GM23248 (cell line): ENCODE measurements around the gene NPHP4. TPM values are rescaled to one million over a fixed set of nuclear protein-coding genes. Genes with fewer than 3 reads are reported as not detected.

Experiments used
- DNase-seq: peaks from one replicate; pipeline ENCODE4 v3.0.0-alpha.2; 2015
- H2AFZ ChIP-seq: fragments of 200-600 bp; sonication (generic); 2 replicates; pipeline ENCODE4 v1.6.1; 2016; ENCODE audit warnings: antibody characterized with exemption
- H3F3A ChIP-seq: fragments of 200-600 bp; sonication (generic); 2 replicates; pipeline ENCODE4 v1.6.1; 2016; ENCODE audit warnings: mild to moderate bottlenecking, antibody characterized with exemption, mixed run types; ENCODE audit not compliant: insufficient read depth
- H3K27ac ChIP-seq: fragments of 200-600 bp; sonication (generic); 2 replicates; pipeline ENCODE4 v1.5.1; 2016; ENCODE audit warnings: mild to moderate bottlenecking
- H3K27me3 ChIP-seq: fragments of 200-600 bp; sonication (generic); replicated peaks from 2 replicates; pipeline ENCODE4 v1.6.1; 2016; ENCODE audit warnings: mild to moderate bottlenecking; ENCODE audit not compliant: insufficient read depth
- H3K36me3 ChIP-seq: fragments of 200-600 bp; sonication (generic); 2 replicates; pipeline ENCODE4 v1.6.1; 2016; ENCODE audit warnings: low read depth, mild to moderate bottlenecking
- H3K4me1 ChIP-seq: fragments of 200-600 bp; sonication (generic); 2 replicates; pipeline ENCODE4 v1.6.1; 2016; ENCODE audit warnings: mild to moderate bottlenecking; ENCODE audit not compliant: insufficient read depth
- H3K4me2 ChIP-seq: fragments of 200-600 bp; sonication (generic); one replicate; pipeline ENCODE4 v1.6.1; 2016; ENCODE audit warnings: mild to moderate bottlenecking; ENCODE audit not compliant: unreplicated experiment
- H3K4me3 ChIP-seq: fragments of 200-600 bp; sonication (generic); 2 replicates; pipeline ENCODE4 v1.5.1; 2016; ENCODE audit warnings: mild to moderate bottlenecking
- H3K79me2 ChIP-seq: fragments of 200-600 bp; sonication (generic); 2 replicates; pipeline ENCODE4 v1.6.1; 2016; ENCODE audit warnings: mild to moderate bottlenecking; ENCODE audit not compliant: insufficient read depth
- H3K9ac ChIP-seq: fragments of 200-600 bp; sonication (generic); 2 replicates; pipeline ENCODE4 v1.6.1; 2016; ENCODE audit warnings: mild to moderate bottlenecking
- H3K9me2 ChIP-seq: fragments of 200-600 bp; sonication (generic); 2 replicates; pipeline ENCODE4 v1.6.1; 2016; ENCODE audit warnings: mixed run types, mild to moderate bottlenecking, moderate library complexity; ENCODE audit not compliant: insufficient read depth
- H3K9me3 ChIP-seq: fragments of 200-600 bp; sonication (generic); one replicate; pipeline ENCODE4 v1.6.1; 2017; ENCODE audit warnings: low read depth
- H4K20me1 ChIP-seq: fragments of 200-600 bp; sonication (generic); 2 replicates; pipeline ENCODE4 v1.6.0; 2016; ENCODE audit not compliant: insufficient read depth
- EZH2 ChIP-seq: fragments of 200-600 bp; sonication (generic); IDR thresholded peaks from 2 replicates; pipeline ENCODE4 v1.6.1; 2018; ENCODE audit warnings: antibody characterized with exemption, mild to moderate bottlenecking; ENCODE audit not compliant: insufficient read depth, poor library complexity, severe bottlenecking
- EZH2phosphoT487 ChIP-seq: fragments of 200-600 bp; sonication (generic); IDR thresholded peaks from 2 replicates; pipeline ENCODE4 v1.6.1; 2018; ENCODE audit warnings: antibody characterized with exemption, moderate library complexity, mild to moderate bottlenecking, low read depth; ENCODE audit not compliant: insufficient read depth
- WGBS, 2 experiments: methylation state at CpG; one replicate each; pipeline ENCODE4 v1.1.6; 2015 to 2017; ENCODE audit warnings: low lambda C conversion rate in 2 of 2, low coverage in 1 of 2; ENCODE audit errors: missing lambda C conversion rate in 2 of 2; 5-methylcytosine and 5-hydroxymethylcytosine counted together
- in situ Hi-C: fragments of 300-500 bp; cut with MboI; formaldehyde crosslinking; loops from 2 replicates; pipeline ENCODE4 v1.15.0; 2020
- polyA plus RNA-seq: library from polyadenylated mRNA; unstranded; fragments of >200 nt; fragmentation: Nextera tagmentation; extraction: Ambion mirVana; gene quantifications from 2 replicates; pipeline ENCODE4 v1.2.1, GENCODE V29; 2016
- total RNA-seq: library from RNA; depleted of rRNA; stranded (reverse); fragments of >200 nt; shearing (Covaris generic); gene quantifications from 2 replicates; pipeline ENCODE4 v1.2.3, GENCODE V29; 2014

NPHP4 gene
- total and polyA plus RNA-seq, 2 experiments from 2014 or later = 4.0 to 4.2 TPM

- in situ Hi-C loops = no loop called here
- DNase-seq = no peak
- no peaks in the 10 kb centered on the region for H3K9me2 ChIP-seq
- no peaks in the 10 kb centered on the region for H3K79me2 ChIP-seq
- H3K9ac ChIP-seq = no peak overlapping the region
- H3F3A ChIP-seq = no peaks in the 10 kb centered on the region
- H3K9me3 ChIP-seq = no peaks in the 10 kb centered on the region
- no peak overlapping the region for H2AFZ ChIP-seq
- H4K20me1 ChIP-seq = no peaks in the 10 kb centered on the region
- H3K4me2 ChIP-seq = no peak overlapping the region
- no peak overlapping the region for H3K4me3 ChIP-seq
- WGBS, 2 experiments = 94 to 95% methylated on average over 13 of the region's 13 CpGs
- H3K4me1 ChIP-seq = no peaks in the 10 kb centered on the region
- H3K36me3 ChIP-seq = no peaks in the 10 kb centered on the region
- no peaks in the 10 kb centered on the region for H3K27me3 ChIP-seq
- no peak overlapping the region for H3K27ac ChIP-seq
- TF ChIP-seq EZH2phosphoT487 = no peak
- TF ChIP-seq EZH2 = no peak
Measured at GRCh38 chr1:5888606-5889211, 103.5 kb downstream of the NPHP4 start.

GRCh38 chr1:5887971-5888361 is 104.3 kb downstream of the NPHP4 start:
- no peak overlapping the region for H3K4me2 ChIP-seq
- H3K9me2 ChIP-seq = no peaks in the 10 kb centered on the region
- no peak overlapping the region for H2AFZ ChIP-seq
- no peaks in the 10 kb centered on the region for H3K9me3 ChIP-seq
- no peaks in the 10 kb centered on the region for H4K20me1 ChIP-seq
- H3K79me2 ChIP-seq = no peaks in the 10 kb centered on the region
- no peak for TF ChIP-seq EZH2
- no peak for TF ChIP-seq EZH2phosphoT487
- in situ Hi-C loops = no loop called here
- H3F3A ChIP-seq = no peaks in the 10 kb centered on the region
- H3K4me1 ChIP-seq = no peaks in the 10 kb centered on the region
- H3K27me3 ChIP-seq = no peaks in the 10 kb centered on the region
- H3K36me3 ChIP-seq = no peaks in the 10 kb centered on the region
- no peak overlapping the region for H3K27ac ChIP-seq
- WGBS, 2 experiments = 98 to 99% methylated on average over 11 to 15 of the region's 15 CpGs
- no peak overlapping the region for H3K9ac ChIP-seq
- H3K4me3 ChIP-seq = no peak overlapping the region
- no peak for DNase-seq

GRCh38 chr1:5887349-5887970 is 104.8 kb downstream of the NPHP4 start:
- Histone ChIP-seq H3K36me3 (no peaks in the 10 kb centered on the region), H2AFZ (no peak overlapping the region), H3K79me2 (no peaks in the 10 kb centered on the region), H3K9ac (no peak overlapping the region), H3F3A (no peaks in the 10 kb centered on the region), H3K4me3 (no peak overlapping the region), H4K20me1 (no peaks in the 10 kb centered on the region), H3K9me2 (no peaks in the 10 kb centered on the region), H3K4me2 (no peak overlapping the region), H3K9me3 (no peaks in the 10 kb centered on the region), H3K4me1 (no peaks in the 10 kb centered on the region), H3K27me3 (no peaks in the 10 kb centered on the region), H3K27ac (no peak overlapping the region)
- no peak for DNase-seq
- in situ Hi-C loops = no loop called here
- TF ChIP-seq EZH2phosphoT487 = no peak
- no peak for TF ChIP-seq EZH2
- WGBS, 2 experiments = 97 to 98% methylated on average over 12 to 23 of the region's 23 CpGs

- H3K9me2 ChIP-seq = no peaks in the 10 kb centered on the region
- no peaks in the 10 kb centered on the region for H3K36me3 ChIP-seq
- DNase-seq = no peak
- H3K9ac ChIP-seq = no peak overlapping the region
- H3K4me3 ChIP-seq = no peak overlapping the region
- H4K20me1 ChIP-seq = no peaks in the 10 kb centered on the region
- no peak overlapping the region for H2AFZ ChIP-seq
- WGBS, 2 experiments = 94 to 95% methylated on average over 24 to 25 of the region's 25 CpGs
- no peaks in the 10 kb centered on the region for H3F3A ChIP-seq
- no peaks in the 10 kb centered on the region for H3K79me2 ChIP-seq
- H3K9me3 ChIP-seq = no peaks in the 10 kb centered on the region
- no peak for TF ChIP-seq EZH2phosphoT487
- TF ChIP-seq EZH2 = no peak
- H3K27me3 ChIP-seq = no peaks in the 10 kb centered on the region
- no peak overlapping the region for H3K4me2 ChIP-seq
- in situ Hi-C loops = no loop called here
- no peak overlapping the region for H3K27ac ChIP-seq
- no peaks in the 10 kb centered on the region for H3K4me1 ChIP-seq
Measured at GRCh38 chr1:5886541-5887348, 105.5 kb downstream of the NPHP4 start.
